ENCODE measurements around the gene TLL1. TPM values are rescaled to one million over a fixed set of nuclear protein-coding genes. Genes with fewer than 3 reads are reported as not detected.

Gene TLL1
- polyA plus RNA-seq, 3 donors, result not detected

DNA sequence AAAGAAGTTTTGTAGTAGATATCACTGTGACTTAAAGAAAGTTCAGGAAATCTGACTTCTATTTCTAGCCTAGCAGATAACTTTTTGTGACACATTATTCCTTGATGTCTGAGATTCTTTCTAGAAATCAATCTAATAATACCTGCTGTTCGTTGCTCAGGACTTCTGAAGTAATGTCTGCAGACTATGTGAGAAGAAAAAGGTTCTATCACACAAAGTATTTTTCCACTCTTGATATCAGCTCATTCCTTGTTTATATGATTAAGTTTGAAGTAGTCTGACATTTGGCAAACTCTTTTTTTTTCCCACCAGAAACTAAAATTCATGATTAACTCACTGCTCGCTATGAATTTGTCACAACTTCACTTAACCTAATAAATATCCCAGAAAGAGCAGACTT, 56.6 kb downstream of the TLL1 start:
- Histone ChIP-seq H3K9me3 (replicated peaks in 1 of 2; ENCODE audit: control insufficient read depth in 1 of 2, insufficient read depth in 1 of 2, low read length in 2 of 2) (no peaks in the 10 kb centered on the region), H2AFZ (ENCODE audit: insufficient read depth, low read depth, low read length, poor library complexity, severe bottlenecking) (no peak overlapping the region), H3K4me2 (replicated peaks; ENCODE audit: extremely low read depth, low read length, poor library complexity, severe bottlenecking) (no peak overlapping the region), H3K36me3 (replicated peaks in 1 of 2; ENCODE audit: control insufficient read depth in 1 of 2, insufficient read depth in 2 of 2, low read length in 2 of 2) (no peaks in the 10 kb centered on the region), H4K20me1 (ENCODE audit: insufficient read depth, low read length) (no peaks in the 10 kb centered on the region), H3K27me3 (ENCODE audit: control insufficient read depth in 2 of 2, insufficient read depth in 2 of 2, low read length in 2 of 2) (no peaks in the 10 kb centered on the region), H3K4me3 (replicated peaks in 1 of 3; ENCODE audit: low read depth in 2 of 3, low read length in 3 of 3) (no peak overlapping the region), H3K9ac (ENCODE audit: insufficient read depth, low read length, poor library complexity, severe bottlenecking) (no peak overlapping the region), H3K27ac (ENCODE audit: low read depth in 1 of 2, low read length in 2 of 2) (no peak overlapping the region), H3K4me1 (ENCODE audit: control insufficient read depth in 1 of 2, insufficient read depth in 2 of 2, low read length in 2 of 2) (no peaks in the 10 kb centered on the region), H3K79me2 (ENCODE audit: insufficient read depth, low read length) (no peaks in the 10 kb centered on the region)
- intact Hi-C loops (cut with micrococcal nuclease), result no loop called here
- H3K4me1 Mint-ChIP-seq, result no peaks in the 10 kb centered on the region
- TF ChIP-seq, protein P1, sequence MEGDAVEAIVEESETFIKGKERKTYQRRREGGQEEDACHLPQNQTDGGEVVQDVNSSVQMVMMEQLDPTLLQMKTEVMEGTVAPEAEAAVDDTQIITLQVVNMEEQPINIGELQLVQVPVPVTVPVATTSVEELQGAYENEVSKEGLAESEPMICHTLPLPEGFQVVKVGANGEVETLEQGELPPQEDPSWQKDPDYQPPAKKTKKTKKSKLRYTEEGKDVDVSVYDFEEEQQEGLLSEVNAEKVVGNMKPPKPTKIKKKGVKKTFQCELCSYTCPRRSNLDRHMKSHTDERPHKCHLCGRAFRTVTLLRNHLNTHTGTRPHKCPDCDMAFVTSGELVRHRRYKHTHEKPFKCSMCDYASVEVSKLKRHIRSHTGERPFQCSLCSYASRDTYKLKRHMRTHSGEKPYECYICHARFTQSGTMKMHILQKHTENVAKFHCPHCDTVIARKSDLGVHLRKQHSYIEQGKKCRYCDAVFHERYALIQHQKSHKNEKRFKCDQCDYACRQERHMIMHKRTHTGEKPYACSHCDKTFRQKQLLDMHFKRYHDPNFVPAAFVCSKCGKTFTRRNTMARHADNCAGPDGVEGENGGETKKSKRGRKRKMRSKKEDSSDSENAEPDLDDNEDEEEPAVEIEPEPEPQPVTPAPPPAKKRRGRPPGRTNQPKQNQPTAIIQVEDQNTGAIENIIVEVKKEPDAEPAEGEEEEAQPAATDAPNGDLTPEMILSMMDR (IDR thresholded peaks at IDR 0.05), result no peak
- no peaks in the 10 kb centered on the region for H3K36me3 Mint-ChIP-seq
- WGBS (ENCODE audit: insufficient coverage), result no CpG with 5 or more reads among the region's 2 CpGs
- no peak for DNase-seq
- no peaks in the 10 kb centered on the region for H3K9me3 Mint-ChIP-seq
- H3K4me3 Mint-ChIP-seq, result no peak overlapping the region
- H3K27ac Mint-ChIP-seq, result no peak overlapping the region
- H3K27me3 Mint-ChIP-seq (ENCODE audit: low read depth in 3 of 3), result no peaks in the 10 kb centered on the region

DNA sequence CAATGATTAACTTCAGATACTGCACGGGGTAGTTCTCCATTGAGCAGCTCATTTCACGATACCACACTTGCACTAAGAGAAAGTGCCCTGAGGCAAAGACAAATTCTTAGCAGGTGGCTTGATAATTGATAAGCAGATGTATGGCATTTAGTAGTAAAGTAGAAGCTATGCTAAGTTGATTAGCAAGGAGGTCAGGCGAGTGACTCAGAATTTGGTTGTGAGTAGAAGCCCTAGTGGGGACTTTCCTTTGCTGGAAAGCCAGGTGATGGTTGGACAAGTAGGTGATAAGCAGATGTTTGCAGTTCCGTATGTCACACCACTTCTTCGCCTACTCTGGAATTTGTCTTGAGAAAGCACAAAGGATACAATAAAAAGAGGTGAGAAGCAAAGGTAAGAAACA, 58.7 kb downstream of the TLL1 start:
- Histone ChIP-seq H3K36me3 (replicated peaks in 1 of 2; ENCODE audit: control insufficient read depth in 1 of 2, insufficient read depth in 2 of 2, low read length in 2 of 2) (no peaks in the 10 kb centered on the region), H3K4me1 (ENCODE audit: control insufficient read depth in 1 of 2, insufficient read depth in 2 of 2, low read length in 2 of 2) (no peaks in the 10 kb centered on the region)

More for the DNA sequence above, 58.7 kb downstream of the TLL1 start:
- no peak overlapping the region for H3K27ac Mint-ChIP-seq
- Histone ChIP-seq H3K27me3 (ENCODE audit: control insufficient read depth in 2 of 2, insufficient read depth in 2 of 2, low read length in 2 of 2) (no peaks in the 10 kb centered on the region), H3K4me2 (replicated peaks; ENCODE audit: extremely low read depth, low read length, poor library complexity, severe bottlenecking) (no peak overlapping the region), H4K20me1 (ENCODE audit: insufficient read depth, low read length) (no peaks in the 10 kb centered on the region), H3K9me3 (replicated peaks in 1 of 2; ENCODE audit: control insufficient read depth in 1 of 2, insufficient read depth in 1 of 2, low read length in 2 of 2) (no peaks in the 10 kb centered on the region), H3K4me3 (replicated peaks in 1 of 3; ENCODE audit: low read depth in 2 of 3, low read length in 3 of 3) (no peak overlapping the region), H3K27ac (ENCODE audit: low read depth in 1 of 2, low read length in 2 of 2) (no peak overlapping the region), H3K9ac (ENCODE audit: insufficient read depth, low read length, poor library complexity, severe bottlenecking) (no peak overlapping the region), H3K79me2 (ENCODE audit: insufficient read depth, low read length) (no peaks in the 10 kb centered on the region), H2AFZ (ENCODE audit: insufficient read depth, low read depth, low read length, poor library complexity, severe bottlenecking) (no peak overlapping the region)
- no peaks in the 10 kb centered on the region for H3K9me3 Mint-ChIP-seq
- H3K4me1 Mint-ChIP-seq, result no peaks in the 10 kb centered on the region
- intact Hi-C loops (cut with micrococcal nuclease), result no loop called here
- TF ChIP-seq, protein P1 (IDR thresholded peaks at IDR 0.05), result no peak
- H3K27me3 Mint-ChIP-seq (ENCODE audit: low read depth in 3 of 3), result no peaks in the 10 kb centered on the region
- no peaks in the 10 kb centered on the region for H3K36me3 Mint-ChIP-seq
- 91% methylated on average over 1 of the region's 5 CpGs for WGBS (ENCODE audit: insufficient coverage)
- no peak overlapping the region for H3K4me3 Mint-ChIP-seq
- DNase-seq, result no peak

All from CD14-positive monocyte (primary cell).